ENCODE data around the gene ACTRT2. TPM values are rescaled to one million over a fixed set of nuclear protein-coding genes. Genes with fewer than 3 reads are reported as not detected.

Gene ACTRT2
- total RNA-seq, 4 donors from 2014 or later = not detected

DNA sequence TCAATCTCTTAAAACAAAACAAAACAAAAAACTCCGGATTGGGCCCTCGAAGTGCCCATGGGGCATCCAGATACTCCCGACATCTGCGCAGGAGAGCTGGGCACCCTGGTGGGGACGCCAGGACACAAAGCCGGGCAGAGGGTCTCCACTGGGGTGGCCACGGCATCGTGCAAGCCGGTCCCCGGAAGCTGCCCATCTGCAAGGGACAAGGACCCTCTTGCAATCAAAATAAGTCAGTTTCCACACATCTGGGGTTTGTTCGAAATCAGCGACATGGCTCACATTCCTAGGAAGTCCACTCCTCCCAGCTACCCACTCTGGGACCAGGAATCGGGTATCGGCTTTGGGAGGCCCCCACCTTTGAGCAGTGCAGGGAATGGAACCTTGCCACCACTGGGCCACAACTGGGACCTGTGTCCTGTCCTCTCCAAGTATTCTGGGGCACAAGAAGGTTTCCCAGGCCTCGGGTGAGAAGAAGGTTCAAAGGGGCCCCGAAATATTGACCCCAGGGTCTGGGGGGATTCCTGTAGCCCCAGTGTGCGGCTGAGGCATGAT is 43.1 kb downstream of the ACTRT2 start:
- no peaks in the 10 kb centered on the region for H3K9me3 ChIP-seq
- WGBS = 45% methylated on average over 16 of the region's 17 CpGs
- H3K4me1 ChIP-seq = peaks cover 25 to 48% (median 43%) of the 10 kb centered on the region in 4 donors
- H3K27me3 ChIP-seq = peaks cover 11 to 94% (median 59%) of the 10 kb centered on the region in 4 donors
- H3K4me3 ChIP-seq = peak overlapping the region in 2 of 4 donors; percentile 37 to 52
- no peak for DNase-seq (ENCODE audit: extremely low spot score)
- H3K27ac ChIP-seq (replicated peaks in 1 of 4) = no peak overlapping the region
- TF ChIP-seq, protein P1, sequence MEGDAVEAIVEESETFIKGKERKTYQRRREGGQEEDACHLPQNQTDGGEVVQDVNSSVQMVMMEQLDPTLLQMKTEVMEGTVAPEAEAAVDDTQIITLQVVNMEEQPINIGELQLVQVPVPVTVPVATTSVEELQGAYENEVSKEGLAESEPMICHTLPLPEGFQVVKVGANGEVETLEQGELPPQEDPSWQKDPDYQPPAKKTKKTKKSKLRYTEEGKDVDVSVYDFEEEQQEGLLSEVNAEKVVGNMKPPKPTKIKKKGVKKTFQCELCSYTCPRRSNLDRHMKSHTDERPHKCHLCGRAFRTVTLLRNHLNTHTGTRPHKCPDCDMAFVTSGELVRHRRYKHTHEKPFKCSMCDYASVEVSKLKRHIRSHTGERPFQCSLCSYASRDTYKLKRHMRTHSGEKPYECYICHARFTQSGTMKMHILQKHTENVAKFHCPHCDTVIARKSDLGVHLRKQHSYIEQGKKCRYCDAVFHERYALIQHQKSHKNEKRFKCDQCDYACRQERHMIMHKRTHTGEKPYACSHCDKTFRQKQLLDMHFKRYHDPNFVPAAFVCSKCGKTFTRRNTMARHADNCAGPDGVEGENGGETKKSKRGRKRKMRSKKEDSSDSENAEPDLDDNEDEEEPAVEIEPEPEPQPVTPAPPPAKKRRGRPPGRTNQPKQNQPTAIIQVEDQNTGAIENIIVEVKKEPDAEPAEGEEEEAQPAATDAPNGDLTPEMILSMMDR (IDR thresholded peaks at IDR 0.05) = no peak
- TF ChIP-seq EP300 (IDR thresholded peaks at IDR 0.05) (no peak), POLR2AphosphoS5 (IDR thresholded peaks at IDR 0.05) (no peak), POLR2A (IDR thresholded peaks at IDR 0.05; ENCODE audit: low read depth) (no peak)
- intact Hi-C loops (cut with DNase I) = no loop called here
- no peaks in the 10 kb centered on the region for H3K36me3 ChIP-seq

DNA sequence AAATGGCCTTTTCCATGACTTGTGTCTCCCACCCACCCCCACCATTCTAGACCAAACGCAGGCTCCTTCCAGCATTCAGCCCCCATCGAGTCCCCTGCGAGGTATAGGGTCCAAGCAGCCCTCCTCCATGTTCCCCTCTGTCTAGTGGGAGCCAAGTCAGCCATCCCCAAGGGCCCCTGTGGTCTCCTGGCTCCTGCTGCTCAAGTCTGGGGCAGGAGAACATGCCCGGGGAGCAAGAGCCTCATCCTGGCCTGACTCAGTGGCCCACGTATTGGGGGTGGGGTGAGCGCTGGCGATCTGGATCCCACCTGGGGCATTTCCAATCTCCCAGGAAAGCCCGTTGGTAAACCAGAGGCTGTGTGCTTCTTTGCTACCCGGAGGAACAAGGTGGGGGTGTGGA is 43.6 kb downstream of the ACTRT2 start:
- WGBS = 71% methylated on average over 9 of the region's 9 CpGs
- Histone ChIP-seq H3K27ac (replicated peaks in 1 of 4) (no peak overlapping the region), H3K36me3 (no peaks in the 10 kb centered on the region), H3K4me3 (no peak overlapping the region), H3K9me3 (no peaks in the 10 kb centered on the region), H3K27me3 (peaks cover 11 to 97% (median 59%) of the 10 kb centered on the region in 4 donors), H3K4me1 (peaks cover 25 to 53% (median 48%) of the 10 kb centered on the region in 4 donors)
- TF ChIP-seq EP300 (IDR thresholded peaks at IDR 0.05) (no peak), POLR2AphosphoS5 (IDR thresholded peaks at IDR 0.05) (no peak), POLR2A (IDR thresholded peaks at IDR 0.05; ENCODE audit: low read depth) (no peak)
- TF ChIP-seq, protein P1 (IDR thresholded peaks at IDR 0.05) = no peak
- intact Hi-C loops (cut with DNase I) = loop anchor here (5.0 kb wide), 1 partner anchor 357 kb away; no protein-coding TSS in a partner anchor
- no peak for DNase-seq (ENCODE audit: extremely low spot score)

DNA sequence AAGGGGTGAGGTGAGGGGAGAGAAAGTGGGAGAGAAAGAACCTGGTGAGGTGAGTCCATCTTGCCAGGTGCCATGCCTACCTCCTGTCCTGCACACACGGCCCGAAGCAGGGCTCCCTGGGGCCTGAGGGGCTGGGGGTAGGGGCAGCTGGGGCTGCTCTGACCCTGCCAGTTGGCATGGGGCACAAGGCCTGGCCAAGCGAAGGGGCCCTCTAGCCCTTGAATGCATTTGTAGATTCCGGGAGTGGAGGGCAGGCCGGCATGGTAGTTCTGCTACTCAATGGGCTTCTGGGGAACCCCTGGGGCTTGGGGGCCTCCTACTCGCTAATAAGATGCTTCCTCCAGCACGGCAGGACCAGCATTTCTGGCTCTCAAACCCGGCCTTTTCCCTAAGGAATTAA is 44.1 kb downstream of the ACTRT2 start:
- DNase-seq (ENCODE audit: extremely low spot score) = no peak
- Histone ChIP-seq H3K36me3 (no peaks in the 10 kb centered on the region), H3K27me3 (peaks cover 11 to 94% (median 59%) of the 10 kb centered on the region in 4 donors), H3K4me3 (no peak overlapping the region), H3K4me1 (peaks cover 25 to 55% (median 49%) of the 10 kb centered on the region in 4 donors), H3K9me3 (no peaks in the 10 kb centered on the region), H3K27ac (replicated peaks in 1 of 4) (no peak overlapping the region)
- 49% methylated on average over 8 of the region's 8 CpGs for WGBS
- TF ChIP-seq EP300 (IDR thresholded peaks at IDR 0.05) = no peak
- TF ChIP-seq POLR2A (IDR thresholded peaks at IDR 0.05; ENCODE audit: low read depth) = no peak
- intact Hi-C loops (cut with DNase I) = loop anchor here (5.0 kb wide), 1 partner anchor 357 kb away; no protein-coding TSS in a partner anchor

DNA sequence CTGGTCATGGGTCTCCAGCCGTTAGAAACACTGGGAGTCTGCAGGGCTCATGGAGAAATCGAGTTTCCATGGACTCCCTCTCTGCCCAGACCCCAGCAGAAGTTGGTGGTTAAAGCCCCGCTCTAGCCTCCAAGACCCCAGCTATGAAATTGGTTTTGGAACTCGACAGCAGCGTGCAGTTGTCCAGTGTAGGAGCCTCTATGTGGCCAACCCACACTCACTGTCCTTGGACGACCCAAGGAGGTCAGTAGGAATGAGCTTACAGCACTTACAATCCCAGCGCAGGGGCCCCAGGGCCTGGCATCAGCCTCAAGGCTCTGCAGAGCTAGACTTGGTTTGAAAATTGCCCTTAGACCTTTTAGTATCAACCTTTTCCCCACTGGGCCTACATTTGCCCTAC is 44.5 kb downstream of the ACTRT2 start:
- H3K27ac ChIP-seq (replicated peaks in 1 of 4) = no peak overlapping the region
- intact Hi-C loops (cut with DNase I) = loop anchor here (5.0 kb wide), 1 partner anchor 357 kb away; no protein-coding TSS in a partner anchor

DNA sequence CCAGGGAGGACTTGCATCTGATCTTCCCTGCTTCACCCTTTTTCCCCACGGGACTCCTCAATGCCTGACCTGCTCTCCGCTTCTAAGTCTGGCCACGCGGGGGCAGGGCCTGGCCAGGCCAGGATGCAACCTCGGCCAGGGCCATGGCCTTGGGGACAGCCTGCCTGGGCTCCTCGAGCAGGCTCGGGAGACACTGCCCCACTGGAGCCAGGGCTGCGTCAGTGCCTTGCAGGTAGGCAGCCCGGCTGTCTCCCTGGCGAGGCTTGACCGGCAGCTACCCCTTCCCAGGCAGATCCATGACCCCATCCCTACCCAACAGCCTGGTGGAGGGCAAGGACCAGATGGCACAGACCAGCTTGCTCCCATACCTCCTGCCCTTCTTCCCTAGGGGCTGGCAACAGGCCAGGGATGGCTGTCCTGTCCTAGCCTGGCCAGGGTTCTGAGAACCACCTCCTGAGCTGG is 45.0 kb downstream of the ACTRT2 start:
- no peak for DNase-seq (ENCODE audit: extremely low spot score)
- Histone ChIP-seq H3K27ac (replicated peaks in 1 of 4) (no peak overlapping the region), H3K4me3 (peak overlapping the region in 1 of 4 donors; percentile 7), H3K9me3 (no peaks in the 10 kb centered on the region), H3K27me3 (peaks cover 11 to 94% (median 63%) of the 10 kb centered on the region in 4 donors), H3K4me1 (peaks cover 30 to 64% (median 58%) of the 10 kb centered on the region in 4 donors), H3K36me3 (no peaks in the 10 kb centered on the region)
- no peak for TF ChIP-seq EP300 (IDR thresholded peaks at IDR 0.05)
- TF ChIP-seq, protein P1 (IDR thresholded peaks at IDR 0.05) = peak in 1 of 3 experiments; percentile 33
- 68% methylated on average over 10 of the region's 11 CpGs for WGBS
- intact Hi-C loops (cut with DNase I) = loop anchor here (5.0 kb wide), 1 partner anchor 356 kb away; no protein-coding TSS in a partner anchor

More for the DNA sequence above, 44.5 kb downstream of the ACTRT2 start:
- H3K27me3 ChIP-seq = peaks cover 11 to 94% (median 60%) of the 10 kb centered on the region in 4 donors
- peaks cover 28 to 59% (median 53%) of the 10 kb centered on the region in 4 donors for H3K4me1 ChIP-seq
- no peaks in the 10 kb centered on the region for H3K36me3 ChIP-seq
- TF ChIP-seq EP300 (IDR thresholded peaks at IDR 0.05) = no peak
- no peaks in the 10 kb centered on the region for H3K9me3 ChIP-seq
- no peak overlapping the region for H3K4me3 ChIP-seq
- WGBS = 81% methylated on average over 7 of the region's 7 CpGs
- DNase-seq (ENCODE audit: extremely low spot score) = no peak

Measured in esophagus muscularis mucosa (tissue), 4 donors.